Pons (tissue), 1 donor: ENCODE measurements around the gene CACNA1D.
"Not testable (repeated sequence)": the region's sequence is repeated elsewhere in the genome, so short reads cannot be mapped to it uniquely, and the experiment has no call there.

Experiments
- DNase-seq: peaks from one replicate; pipeline ENCODE4 v3.0.0-alpha.2; 2016; ENCODE audit warnings: low spot score

The CACNA1D gene

DNA sequence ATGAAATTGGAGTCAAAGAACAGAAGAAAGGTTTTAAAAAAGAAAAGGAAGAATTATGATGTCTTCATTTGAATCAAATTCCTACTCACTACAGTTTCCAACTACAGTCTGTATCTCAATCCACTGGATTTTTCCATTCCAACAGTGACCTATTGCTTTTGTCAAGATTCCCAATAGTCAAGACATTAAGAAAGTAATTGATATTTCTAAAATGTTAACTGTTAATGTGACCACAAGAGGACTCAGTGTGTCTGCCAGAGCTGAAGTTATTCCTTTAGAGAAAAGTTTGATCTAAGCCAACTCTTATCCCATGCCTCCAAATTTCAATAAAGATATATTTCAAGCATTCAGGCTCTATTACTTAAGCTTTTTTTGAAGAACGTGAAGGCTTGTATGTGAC lies 163.2 kb downstream of the CACNA1D start:
- DNase-seq, result no peak

DNA sequence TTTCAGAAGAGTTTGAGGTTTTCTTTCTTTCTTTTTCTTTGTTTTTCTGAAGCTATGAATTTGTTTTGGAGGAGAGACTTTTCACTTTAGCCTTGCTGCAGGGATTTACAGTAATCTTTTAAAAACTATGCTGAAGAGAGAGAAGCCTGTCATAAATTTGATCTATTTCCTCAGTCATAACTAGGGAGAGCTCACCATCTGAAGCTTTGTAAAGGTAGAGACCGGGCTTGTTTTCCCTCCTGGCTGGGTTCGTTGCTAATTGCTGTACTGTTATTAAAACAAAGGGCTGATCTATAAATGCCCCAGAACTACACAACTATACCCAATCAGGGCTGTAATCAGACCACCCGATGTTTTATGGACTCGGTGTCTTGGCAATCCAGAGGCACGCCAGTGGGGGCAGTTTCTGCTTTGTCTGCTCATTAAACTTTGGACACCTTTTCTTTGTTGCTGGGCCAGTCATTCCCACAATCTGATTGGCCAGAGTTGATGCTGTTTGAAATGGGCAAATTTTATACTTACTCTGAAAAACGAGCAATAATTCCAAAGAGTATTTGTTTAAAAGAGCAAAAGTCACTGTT lies 164.3 kb downstream of the CACNA1D start:
- DNase-seq, result no peak

DNA sequence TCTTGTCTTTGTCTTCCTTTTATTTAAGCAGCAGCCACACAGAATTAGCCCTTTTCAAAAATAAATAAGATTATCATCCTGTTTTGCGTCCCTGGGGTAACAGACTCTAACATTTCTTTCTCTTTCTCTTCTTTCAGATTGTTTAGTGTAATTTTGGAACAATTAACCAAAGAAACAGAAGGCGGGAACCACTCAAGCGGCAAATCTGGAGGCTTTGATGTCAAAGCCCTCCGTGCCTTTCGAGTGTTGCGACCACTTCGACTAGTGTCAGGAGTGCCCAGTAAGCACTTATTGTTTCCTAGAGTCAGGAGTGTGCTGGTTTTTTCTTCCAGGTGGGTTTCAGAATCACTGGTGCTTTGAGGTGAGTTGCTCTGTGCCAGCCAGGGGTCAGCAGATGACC lies 165.6 kb downstream of the CACNA1D start:
- DNase-seq, result no peak

- no peak for DNase-seq
Measured at GRCh38 chr3:53661480-53661879, 167.1 kb downstream of the CACNA1D start.

GRCh38 chr3:53664812-53665211 lies 170.4 kb downstream of the CACNA1D start:
- not testable (repeated sequence) for DNase-seq

DNA sequence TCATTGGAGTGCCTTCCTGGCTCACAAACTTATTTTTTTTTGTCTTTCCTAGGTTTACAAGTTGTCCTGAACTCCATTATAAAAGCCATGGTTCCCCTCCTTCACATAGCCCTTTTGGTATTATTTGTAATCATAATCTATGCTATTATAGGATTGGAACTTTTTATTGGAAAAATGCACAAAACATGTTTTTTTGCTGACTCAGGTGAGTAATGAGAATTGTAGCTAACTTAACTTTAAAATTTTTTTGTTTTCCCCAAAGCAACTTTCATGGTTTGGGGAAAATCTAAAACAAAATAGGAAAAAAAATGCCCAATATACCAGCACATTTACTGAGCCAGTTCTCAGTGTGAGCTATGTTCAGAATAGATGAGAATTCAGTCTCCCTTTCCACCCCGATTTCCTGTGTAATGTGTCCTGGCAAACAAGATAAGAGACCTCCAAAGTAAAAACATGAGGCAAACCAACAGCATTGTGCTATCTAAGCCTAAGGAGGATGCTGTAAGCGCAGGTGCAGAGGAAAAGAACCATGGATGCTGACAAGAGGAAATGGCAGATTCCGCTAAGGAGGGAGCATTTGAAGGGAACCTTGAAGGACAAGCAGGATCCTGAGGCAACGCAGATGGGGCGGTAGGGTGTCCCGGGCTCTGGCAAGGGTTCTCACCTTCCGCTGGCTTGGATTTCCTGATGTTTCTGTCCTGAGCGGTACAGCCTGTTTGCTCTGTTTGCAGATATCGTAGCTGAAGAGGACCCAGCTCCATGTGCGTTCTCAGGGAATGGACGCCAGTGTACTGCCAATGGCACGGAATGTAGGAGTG lies 171.4 kb downstream of the CACNA1D start:
- no peak for DNase-seq

DNA sequence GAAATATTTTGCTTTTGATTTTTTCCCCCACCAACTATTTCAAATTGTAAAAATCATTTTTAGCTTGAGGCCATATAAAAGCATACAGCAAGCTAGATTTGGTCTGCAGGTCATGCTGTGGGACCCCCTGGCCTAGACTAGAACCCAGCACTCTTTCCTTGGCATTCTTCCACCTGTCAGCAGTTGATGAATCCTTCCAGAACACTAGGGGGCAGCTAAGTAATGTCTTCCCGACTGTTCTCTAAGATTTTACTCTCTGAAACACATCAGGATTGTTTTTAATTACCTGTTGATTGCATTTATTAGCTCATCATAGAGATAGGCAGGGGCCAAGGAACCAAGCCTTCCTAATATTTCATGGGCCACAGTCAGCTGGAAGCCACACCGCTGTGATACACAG lies 174.5 kb downstream of the CACNA1D start:
- no peak for DNase-seq

GRCh38 chr3:53670721-53671120 lies 176.3 kb downstream of the CACNA1D start:
- no peak for DNase-seq

GRCh38 chr3:53671192-53671960 lies 177.0 kb downstream of the CACNA1D start:
- DNase-seq, result no peak

GRCh38 chr3:53671961-53672299 lies 177.5 kb downstream of the CACNA1D start:
- no peak for DNase-seq

GRCh38 chr3:53672981-53673380 lies 178.6 kb downstream of the CACNA1D start:
- peak; percentile 24 for DNase-seq

GRCh38 chr3:53673722-53674350 lies 179.4 kb downstream of the CACNA1D start:
- no peak for DNase-seq

- no peak for DNase-seq
Measured at GRCh38 chr3:53674582-53674981, 180.2 kb downstream of the CACNA1D start.

GRCh38 chr3:53675022-53675697 lies 180.7 kb downstream of the CACNA1D start:
- DNase-seq, result no peak

DNA sequence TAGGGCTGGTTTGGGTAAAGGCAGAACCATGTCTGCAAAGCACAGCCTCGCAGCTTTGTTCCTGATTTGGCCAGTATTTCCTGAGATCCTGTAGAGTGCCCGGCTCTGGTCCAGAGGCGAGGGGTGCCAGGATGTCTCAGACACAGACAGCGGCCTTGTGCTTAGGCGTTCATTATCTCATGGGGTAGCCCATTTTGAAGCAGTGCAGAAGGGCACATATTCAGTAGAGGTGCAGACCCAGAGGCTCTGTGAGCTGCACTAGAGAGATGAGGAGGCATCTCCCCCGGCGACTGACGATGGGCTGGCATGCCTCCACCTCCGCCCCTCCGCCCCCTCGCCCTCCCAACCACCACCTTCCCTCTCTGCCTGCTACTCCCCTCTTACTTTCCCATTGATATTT lies 181.5 kb downstream of the CACNA1D start:
- no peak for DNase-seq

DNA sequence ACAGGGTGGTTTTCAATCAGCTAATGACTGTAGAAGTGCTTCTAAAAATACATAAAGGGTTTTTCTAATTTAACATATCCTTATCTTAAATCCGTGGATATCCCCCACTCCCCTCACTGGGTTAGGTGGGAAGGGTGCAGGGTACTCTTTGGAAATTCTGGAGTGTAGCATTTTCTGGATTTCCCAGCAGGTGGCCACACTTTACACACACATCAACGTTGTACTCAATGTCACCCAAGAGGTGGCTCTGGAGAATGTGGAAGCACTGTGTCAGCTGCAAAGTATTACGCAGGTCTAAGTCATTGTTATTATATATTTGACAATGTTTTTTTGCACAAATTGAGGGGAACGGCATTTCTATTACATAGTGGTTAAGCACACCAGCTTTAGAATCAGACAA lies 183.0 kb downstream of the CACNA1D start:
- DNase-seq, result no peak

DNA sequence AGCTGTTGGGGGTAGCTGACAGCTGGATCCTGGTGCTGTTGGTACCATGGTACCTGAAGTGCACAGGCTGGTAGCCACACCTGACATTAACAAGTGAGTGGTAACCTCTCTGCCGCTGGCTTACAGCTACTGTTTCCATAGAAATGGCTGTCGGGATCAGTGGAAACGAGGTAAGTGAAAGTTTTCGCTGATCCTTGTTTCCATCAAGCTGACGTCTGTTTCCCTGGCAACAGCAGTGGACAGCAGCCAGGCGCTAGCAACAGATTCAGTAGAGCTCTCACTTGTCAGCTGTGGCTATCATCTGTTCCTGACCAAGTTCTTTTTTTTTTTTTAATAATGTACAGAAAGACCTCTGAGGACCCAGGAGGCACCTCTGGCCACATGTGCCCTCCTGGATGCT lies 185.6 kb downstream of the CACNA1D start:
- peak; percentile 41 for DNase-seq

- no peak for DNase-seq
Measured at GRCh38 chr3:53682807-53683206, 188.4 kb downstream of the CACNA1D start.

- DNase-seq, result no peak
Measured at GRCh38 chr3:53688066-53688465, 193.7 kb downstream of the CACNA1D start.

GRCh38 chr3:53688989-53689388 lies 194.6 kb downstream of the CACNA1D start:
- no peak for DNase-seq

DNA sequence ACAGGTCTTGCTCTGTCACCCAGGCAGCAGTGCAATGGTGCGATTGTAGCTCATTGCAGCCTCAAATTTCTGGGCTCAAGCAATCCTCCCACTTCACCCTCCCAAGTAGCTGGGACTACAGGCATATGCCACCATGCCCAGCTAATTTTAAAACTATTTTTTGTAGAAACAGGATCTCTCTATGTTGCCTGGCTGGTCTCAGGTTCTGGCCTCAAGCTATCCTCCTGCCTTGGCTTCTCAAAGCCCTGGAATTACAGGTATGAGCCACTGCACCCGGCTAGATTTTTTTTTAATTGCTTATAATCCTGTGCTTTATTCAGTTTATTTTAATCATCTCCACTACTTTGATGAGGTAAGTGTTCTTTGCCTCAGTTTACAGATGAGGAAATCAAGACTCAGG lies 195.3 kb downstream of the CACNA1D start:
- DNase-seq, result no peak

GRCh38 chr3:53690521-53690920 lies 196.1 kb downstream of the CACNA1D start:
- DNase-seq, result no peak
